ENCODE results near the gene NT5E. TPM values are rescaled to one million over a fixed set of nuclear protein-coding genes. Genes with fewer than 3 reads are reported as not detected.

NT5E gene
- total and polyA plus RNA-seq, 2 of the 13 experiments (the other 11 are each of a cell fraction or from before 2014, with no cell fraction given): 9.5 to 33.0 TPM

DNA sequence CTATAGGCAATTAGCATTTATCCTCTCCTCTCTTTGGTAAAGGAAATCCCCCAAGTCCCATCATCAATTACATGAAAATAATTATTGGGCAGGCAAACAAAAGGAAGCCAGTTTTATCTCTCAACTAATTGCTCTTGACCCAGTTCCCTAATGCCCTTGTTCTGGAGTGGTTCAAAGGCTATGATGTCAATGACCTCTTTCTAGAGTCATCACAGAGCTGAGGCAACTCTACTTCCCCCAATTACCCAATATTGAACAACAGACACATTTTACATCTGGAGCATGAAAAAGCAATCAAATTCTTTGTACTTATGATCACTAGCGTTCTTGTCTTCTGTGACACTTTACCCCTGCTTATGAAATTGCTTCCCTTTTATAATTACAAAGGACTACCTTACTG, 43.5 kb downstream of the NT5E start:
- in situ Hi-C loops (cut with HindIII; ENCODE audit: extremely low pct_ligation_motif_present, low pct_unique_long_range_greater_than_20kb) (no loop called here), intact Hi-C loops (cut with micrococcal nuclease; ENCODE audit: unreplicated experiment) (no loop called here)
- Histone ChIP-seq H3K79me2 (ENCODE audit: insufficient read depth, low read length) (no peaks in the 10 kb centered on the region), H3K27me3 (ENCODE audit: control insufficient read depth in 1 of 2, insufficient read depth in 2 of 2, low read length in 2 of 2) (no peaks in the 10 kb centered on the region), H3K4me3 (replicated peaks in 1 of 3; ENCODE audit: insufficient read depth in 1 of 3, low read depth in 2 of 3, low read length in 3 of 3) (no peak overlapping the region), H3K4me2 (ENCODE audit: low read depth, low read length) (no peak overlapping the region), H4K20me1 (ENCODE audit: insufficient read depth, low read length) (no peaks in the 10 kb centered on the region), H3K27ac (ENCODE audit: extremely low read length, insufficient read depth, low read length) (no peak overlapping the region), H3K36me3 (replicated peaks in 1 of 2; ENCODE audit: control insufficient read depth in 1 of 2, insufficient read depth in 2 of 2, low read length in 2 of 2) (peaks cover 0 to 4% of the 10 kb centered on the region in 2 experiments; a peak in 1 of 5 replicates), H3K9me3 (ENCODE audit: low read length) (peaks cover 10% of the 10 kb centered on the region; the same call in 1 of the 2 replicates), H3K9ac (ENCODE audit: insufficient read depth, low read depth, low read length) (no peak overlapping the region), H2AFZ (ENCODE audit: low read length) (no peak overlapping the region), H3K4me1 (ENCODE audit: insufficient read depth, low read length) (no peaks in the 10 kb centered on the region)
- FAIRE-seq (no peak), DNase-seq (ENCODE audit: low spot score) (no peak), ATAC-seq (no peak)
- peak; percentile 51 for TF ChIP-seq RXRB (CRISPR knock-in tag; IDR thresholded peaks at IDR 0.05; ENCODE audit: borderline replicate concordance)
- TF ChIP-seq, protein P1, sequence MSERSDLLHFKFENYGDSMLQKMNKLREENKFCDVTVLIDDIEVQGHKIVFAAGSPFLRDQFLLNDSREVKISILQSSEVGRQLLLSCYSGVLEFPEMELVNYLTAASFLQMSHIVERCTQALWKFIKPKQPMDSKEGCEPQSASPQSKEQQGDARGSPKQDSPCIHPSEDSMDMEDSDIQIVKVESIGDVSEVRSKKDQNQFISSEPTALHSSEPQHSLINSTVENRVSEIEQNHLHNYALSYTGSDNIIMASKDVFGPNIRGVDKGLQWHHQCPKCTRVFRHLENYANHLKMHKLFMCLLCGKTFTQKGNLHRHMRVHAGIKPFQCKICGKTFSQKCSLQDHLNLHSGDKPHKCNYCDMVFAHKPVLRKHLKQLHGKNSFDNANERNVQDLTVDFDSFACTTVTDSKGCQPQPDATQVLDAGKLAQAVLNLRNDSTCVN (CRISPR knock-in tag; IDR thresholded peaks at IDR 0.05; ENCODE audit: borderline replicate concordance): peak; percentile 90
- no peak for TF ChIP-seq ZFP1 (CRISPR knock-in tag; IDR thresholded peaks at IDR 0.05)
- TF ChIP-seq SATB2 (CRISPR knock-in tag; IDR thresholded peaks at IDR 0.05): no peak
- CTCF ChIA-PET (ENCODE audit: low intra/inter-chr PET ratio, low total read pairs): no interaction called here
- BruUV-seq (replicated peaks): no TSS peak
- WGBS (ENCODE audit: low lambda C conversion rate): 46% methylated on average over 1 of the region's 1 CpG
- POLR2A ChIA-PET: no interaction called here

GRCh38 chr6:85494547-85495536, 45.0 kb downstream of the NT5E start:
- POLR2A ChIA-PET: no interaction called here
- DNase-seq (ENCODE audit: low spot score) (no peak), ATAC-seq (no peak), FAIRE-seq (no peak)
- Histone ChIP-seq H3K79me2 (ENCODE audit: insufficient read depth, low read length) (no peaks in the 10 kb centered on the region), H3K9ac (ENCODE audit: insufficient read depth, low read depth, low read length) (no peak overlapping the region), H4K20me1 (ENCODE audit: insufficient read depth, low read length) (no peaks in the 10 kb centered on the region), H3K4me2 (ENCODE audit: low read depth, low read length) (no peak overlapping the region), H3K27ac (ENCODE audit: extremely low read length, insufficient read depth, low read length) (no peak overlapping the region), H3K4me1 (ENCODE audit: insufficient read depth, low read length) (peaks cover 6% of the 10 kb centered on the region; the same call in 1 of the 2 replicates), H3K27me3 (ENCODE audit: control insufficient read depth in 1 of 2, insufficient read depth in 2 of 2, low read length in 2 of 2) (no peaks in the 10 kb centered on the region), H3K9me3 (ENCODE audit: low read length) (peaks cover 10% of the 10 kb centered on the region; the same call in 1 of the 2 replicates), H2AFZ (ENCODE audit: low read length) (no peak overlapping the region), H3K36me3 (replicated peaks in 1 of 2; ENCODE audit: control insufficient read depth in 1 of 2, insufficient read depth in 2 of 2, low read length in 2 of 2) (peaks cover 0 to 4% of the 10 kb centered on the region in 2 experiments; a peak in 1 of 5 replicates), H3K4me3 (replicated peaks in 1 of 3; ENCODE audit: insufficient read depth in 1 of 3, low read depth in 2 of 3, low read length in 3 of 3) (no peak overlapping the region)
- CTCF ChIA-PET (ENCODE audit: low intra/inter-chr PET ratio, low total read pairs): no interaction called here
- BruUV-seq (replicated peaks): TSS peak; percentile 60
- 85% methylated on average over 5 of the region's 5 CpGs for whole genome bisulfite sequencing (ENCODE audit: low lambda C conversion rate)
- in situ Hi-C loops (cut with HindIII; ENCODE audit: extremely low pct_ligation_motif_present, low pct_unique_long_range_greater_than_20kb) (no loop called here), intact Hi-C loops (cut with micrococcal nuclease; ENCODE audit: unreplicated experiment) (no loop called here)
- TF ChIP-seq PAF1 (CRISPR knock-in tag; IDR thresholded peaks at IDR 0.05) (no peak), ZNF724P (CRISPR knock-in tag; IDR thresholded peaks at IDR 0.05; ENCODE audit: borderline replicate concordance) (no peak), MTA1 (CRISPR knock-in tag; IDR thresholded peaks at IDR 0.05; ENCODE audit: borderline replicate concordance) (no peak), ZNF776 (CRISPR knock-in tag; IDR thresholded peaks at IDR 0.05) (no peak), ASH2L (IDR thresholded peaks at IDR 0.05; ENCODE audit: insufficient read length, low read depth, low read length) (no peak), EEA1 (CRISPR knock-in tag; IDR thresholded peaks at IDR 0.05; ENCODE audit: borderline replicate concordance) (no peak), SETDB1 (CRISPR knock-in tag; IDR thresholded peaks at IDR 0.05; ENCODE audit: borderline replicate concordance) (no peak), ATF1 (CRISPR knock-in tag; IDR thresholded peaks at IDR 0.05) (no peak), ZNF777 (CRISPR knock-in tag; IDR thresholded peaks at IDR 0.05) (no peak), ZNF749 (CRISPR knock-in tag; IDR thresholded peaks at IDR 0.05; ENCODE audit: borderline replicate concordance) (no peak), PCBP2 (optimal IDR thresholded peaks at IDR 0.05; ENCODE audit: low read depth, low read length, poor library complexity, severe bottlenecking) (no peak), ZSCAN30 (CRISPR knock-in tag; IDR thresholded peaks at IDR 0.05) (no peak)
- TF ChIP-seq, protein P2, sequence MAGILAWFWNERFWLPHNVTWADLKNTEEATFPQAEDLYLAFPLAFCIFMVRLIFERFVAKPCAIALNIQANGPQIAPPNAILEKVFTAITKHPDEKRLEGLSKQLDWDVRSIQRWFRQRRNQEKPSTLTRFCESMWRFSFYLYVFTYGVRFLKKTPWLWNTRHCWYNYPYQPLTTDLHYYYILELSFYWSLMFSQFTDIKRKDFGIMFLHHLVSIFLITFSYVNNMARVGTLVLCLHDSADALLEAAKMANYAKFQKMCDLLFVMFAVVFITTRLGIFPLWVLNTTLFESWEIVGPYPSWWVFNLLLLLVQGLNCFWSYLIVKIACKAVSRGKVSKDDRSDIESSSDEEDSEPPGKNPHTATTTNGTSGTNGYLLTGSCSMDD (CRISPR knock-in tag; IDR thresholded peaks at IDR 0.05): no peak

All from HepG2 (cell line).